C4-2B (cell line): ENCODE measurements around the gene STIM1.

Experiments used
- ZFX ChIP-seq: fragments of 450-650 bp; IDR thresholded peaks from 2 replicates; pipeline ENCODE4 v1.6.1; 2017
- TF ChIP-seq, protein P1 (sequence below): fragments of 450-650 bp; conservative IDR thresholded peaks from 2 replicates; pipeline ENCODE4 v1.5.1; 2017; ENCODE audit warnings: mild to moderate bottlenecking

DNA sequence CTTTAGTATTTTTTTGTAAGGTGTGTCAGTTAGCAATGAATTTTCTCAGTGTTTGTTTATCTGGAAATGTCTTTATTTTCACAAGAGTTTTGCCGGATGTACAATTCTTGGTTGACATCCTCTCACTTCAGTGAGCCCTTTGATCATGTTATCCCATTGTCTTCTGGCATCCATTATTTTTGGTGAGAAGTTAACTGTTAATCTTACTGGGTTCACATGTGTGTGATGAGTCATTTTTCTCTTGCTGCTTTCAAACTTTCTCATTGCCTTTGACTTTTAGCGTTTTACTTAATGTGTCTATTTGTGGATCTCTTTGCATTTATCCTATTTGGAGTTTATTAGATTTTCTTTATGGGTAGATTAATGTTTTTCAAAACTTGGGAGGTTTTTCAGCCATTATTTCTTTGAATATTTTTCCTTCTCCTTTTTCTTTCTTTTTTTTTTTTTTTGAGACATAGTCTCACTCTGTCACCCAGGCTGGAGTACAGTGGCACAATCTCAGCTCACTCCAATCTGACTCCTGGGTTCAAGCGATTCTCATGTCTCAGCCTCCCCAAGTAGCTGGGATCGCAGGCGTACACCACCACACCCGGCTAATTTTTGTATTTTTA, 138.7 kb downstream of the STIM1 start:
- TF ChIP-seq, protein P1, sequence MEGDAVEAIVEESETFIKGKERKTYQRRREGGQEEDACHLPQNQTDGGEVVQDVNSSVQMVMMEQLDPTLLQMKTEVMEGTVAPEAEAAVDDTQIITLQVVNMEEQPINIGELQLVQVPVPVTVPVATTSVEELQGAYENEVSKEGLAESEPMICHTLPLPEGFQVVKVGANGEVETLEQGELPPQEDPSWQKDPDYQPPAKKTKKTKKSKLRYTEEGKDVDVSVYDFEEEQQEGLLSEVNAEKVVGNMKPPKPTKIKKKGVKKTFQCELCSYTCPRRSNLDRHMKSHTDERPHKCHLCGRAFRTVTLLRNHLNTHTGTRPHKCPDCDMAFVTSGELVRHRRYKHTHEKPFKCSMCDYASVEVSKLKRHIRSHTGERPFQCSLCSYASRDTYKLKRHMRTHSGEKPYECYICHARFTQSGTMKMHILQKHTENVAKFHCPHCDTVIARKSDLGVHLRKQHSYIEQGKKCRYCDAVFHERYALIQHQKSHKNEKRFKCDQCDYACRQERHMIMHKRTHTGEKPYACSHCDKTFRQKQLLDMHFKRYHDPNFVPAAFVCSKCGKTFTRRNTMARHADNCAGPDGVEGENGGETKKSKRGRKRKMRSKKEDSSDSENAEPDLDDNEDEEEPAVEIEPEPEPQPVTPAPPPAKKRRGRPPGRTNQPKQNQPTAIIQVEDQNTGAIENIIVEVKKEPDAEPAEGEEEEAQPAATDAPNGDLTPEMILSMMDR: no peak
- no peak for TF ChIP-seq ZFX
